IMR-90 (cell line): Measurements from ENCODE around the gene P2RY14. TPM values are rescaled to one million over a fixed set of nuclear protein-coding genes. Genes with fewer than 3 reads are reported as not detected.

ENCODE experiments used
- ATAC-seq: fragments of 200-7000 bp; cut with Tn5 transposase; 2 replicates; pipeline ENCODE4 v1.9.1; 2020; ENCODE audit warnings: low read depth, mild to moderate bottlenecking, moderate library complexity
- BruUV-seq: library from RNA; stranded (reverse); fragments of 400-500 nt; replicated peaks from 2 replicates; lab custom pipeline; 2021; lab: Mats Ljungman, UMichigan
- CTCF ChIA-PET: fragments of 300-600 bp; formaldehyde crosslinking; extraction: SDS; loops from one replicate; lab custom pipeline; 2021; ENCODE audit warnings: antibody characterized with exemption; lab: Yijun Ruan, JAX
- POLR2A ChIA-PET: fragments of 300-600 bp; sonication (Branson Sonifier 250); formaldehyde crosslinking; loops from one replicate; lab custom pipeline; 2022; ENCODE audit warnings: antibody characterized with exemption; ENCODE audit not compliant: unreplicated experiment; lab: Charles Lee
- DNase-seq: peaks from one replicate; pipeline ENCODE4 v3.0.0; 2013
- H2AFZ ChIP-seq: replicated peaks from 2 replicates; pipeline ENCODE3; 2013; ENCODE audit warnings: low read length, mild to moderate bottlenecking; ENCODE audit not compliant: poor library complexity
- H2AK5ac ChIP-seq: 2 replicates; pipeline ENCODE4 v1.6.1; 2013; ENCODE audit warnings: low read depth, low read length, inconsistent platforms
- H2AK9ac ChIP-seq: replicated peaks from 2 replicates; pipeline ENCODE3; 2013; ENCODE audit warnings: mild to moderate bottlenecking, low read depth, low read length, moderate library complexity; ENCODE audit not compliant: poor library complexity
- H2BK120ac ChIP-seq: 2 replicates; pipeline ENCODE4 v1.6.1; 2013; ENCODE audit warnings: low read depth, low read length, inconsistent platforms
- H2BK15ac ChIP-seq: 3 replicates; pipeline ENCODE4 v1.6.1; 2013; ENCODE audit warnings: low read depth, low read length, inconsistent platforms
- H2BK20ac ChIP-seq: 2 replicates; pipeline ENCODE4 v1.6.1; 2013; ENCODE audit warnings: low read depth, mild to moderate bottlenecking, inconsistent platforms, low read length, moderate library complexity
- H2BK5ac ChIP-seq: 2 replicates; pipeline ENCODE4 v1.6.1; 2013; ENCODE audit warnings: mild to moderate bottlenecking, low read depth, low read length, inconsistent platforms; ENCODE audit not compliant: poor library complexity, severe bottlenecking
- H3K14ac ChIP-seq: replicated peaks from 2 replicates; pipeline ENCODE4 v1.6.1; 2013; ENCODE audit warnings: low read depth, low read length, inconsistent platforms
- H3K18ac ChIP-seq: 2 replicates; pipeline ENCODE4 v1.6.1; 2013; ENCODE audit warnings: low read depth, low read length, control low read depth
- H3K23ac ChIP-seq: 2 replicates; pipeline ENCODE4 v1.6.1; 2013; ENCODE audit warnings: low read depth, low read length, inconsistent platforms
- H3K27ac ChIP-seq: 2 replicates; pipeline ENCODE4 v1.5.1; 2013; ENCODE audit warnings: mild to moderate bottlenecking, control low read depth, low read length; ENCODE audit not compliant: insufficient read depth
- H3K27me3 ChIP-seq: 2 replicates; pipeline ENCODE4 v1.6.1; 2013; ENCODE audit warnings: low read length; ENCODE audit not compliant: control insufficient read depth, insufficient read depth
- H3K36me3 ChIP-seq: 2 replicates; pipeline ENCODE4 v1.6.1; 2013; ENCODE audit warnings: low read length, mixed read lengths; ENCODE audit not compliant: control insufficient read depth, insufficient read depth
- H3K4ac ChIP-seq: 2 replicates; pipeline ENCODE4 v1.6.1; 2013; ENCODE audit warnings: low read depth, low read length, inconsistent platforms
- H3K4me1 ChIP-seq: 2 replicates; pipeline ENCODE4 v1.6.1; 2013; ENCODE audit warnings: low read length, mixed read lengths; ENCODE audit not compliant: control insufficient read depth, insufficient read depth
- H3K4me2 ChIP-seq: 2 replicates; pipeline ENCODE4 v1.6.1; 2013; ENCODE audit warnings: low read depth, mild to moderate bottlenecking, control low read depth, low read length, moderate library complexity
- H3K4me3 ChIP-seq: 2 replicates; pipeline ENCODE4 v1.5.1; 2013; ENCODE audit warnings: low read depth, mild to moderate bottlenecking, control low read depth, low read length, moderate library complexity; ENCODE audit not compliant: insufficient read depth
- H3K56ac ChIP-seq: 2 replicates; pipeline ENCODE4 v1.6.1; 2013; ENCODE audit warnings: low read length, inconsistent platforms; ENCODE audit not compliant: insufficient read depth; ENCODE audit errors: extremely low read depth
- H3K79me1 ChIP-seq, 2 experiments: 2 replicates each; pipeline ENCODE4 v1.6.1; 2013; ENCODE audit warnings: low read length in 2 of 2, inconsistent platforms in 1 of 2, low read depth in 1 of 2
- H3K9ac ChIP-seq: 2 replicates; pipeline ENCODE4 v1.6.1; 2013; ENCODE audit warnings: low read depth, low read length, control low read depth
- H3K9me1 ChIP-seq: 2 replicates; pipeline ENCODE4 v1.6.1; 2013; ENCODE audit warnings: low read length, inconsistent platforms; ENCODE audit not compliant: insufficient read depth
- H3K9me3 ChIP-seq: 2 replicates; pipeline ENCODE4 v1.6.1; 2013; ENCODE audit warnings: low read length; ENCODE audit not compliant: control insufficient read depth, insufficient read depth
- H4K20me1 ChIP-seq: 2 replicates; pipeline ENCODE4 v1.6.1; 2013; ENCODE audit warnings: low read length, inconsistent platforms; ENCODE audit not compliant: insufficient read depth
- H4K5ac ChIP-seq: 2 replicates; pipeline ENCODE4 v1.6.1; 2013; ENCODE audit warnings: mild to moderate bottlenecking, low read depth, low read length, control low read depth
- H4K8ac ChIP-seq, 2 experiments: 2 replicates each; pipeline ENCODE4 v1.6.1; 2013; ENCODE audit warnings: low read depth in 2 of 2, low read length in 2 of 2, control low read depth in 1 of 2, inconsistent platforms in 1 of 2
- H4K91ac ChIP-seq: 2 replicates; pipeline ENCODE4 v1.6.1; 2013; ENCODE audit warnings: low read depth, low read length, inconsistent platforms; ENCODE audit not compliant: insufficient read depth
- WGBS, 2 experiments: methylation state at CpG; one replicate each; pipeline versions ENCODE4 v1.1.5 to v1.1.7; 2013; ENCODE audit warnings: missing lambda C conversion rate in 2 of 2; ENCODE audit not compliant: insufficient read length in 1 of 2; ENCODE audit errors: extremely low coverage in 2 of 2; 5-methylcytosine and 5-hydroxymethylcytosine counted together
- dilution Hi-C: fragments of 300-500 bp; cut with HindIII; formaldehyde crosslinking; loops from one replicate; pipeline ENCODE4 v1.14.3; 2018; ENCODE audit warnings: low sequenced_read_pairs; ENCODE audit not compliant: unreplicated experiment
- in situ Hi-C: fragments of 300-500 bp; cut with MboI; formaldehyde crosslinking; loops from 3 replicates; pipeline ENCODE4 v1.14.3; 2019; ENCODE audit warnings: low sequenced_read_pairs, inconsistent platforms, mixed read lengths
- intact Hi-C: fragments of 100-400 bp; cut with micrococcal nuclease; formaldehyde crosslinking; loops from 2 replicates; pipeline ENCODE4 v1.10.0; 2022
- polyA plus RNA-seq, 3 experiments: library from polyadenylated mRNA; depleted of rRNA; stranded (reverse); fragments of >200 nt; gene quantifications; 2 replicates each; pipeline ENCODE4 v1.2.3, GENCODE V29; 2012; ENCODE audit warnings: low replicate concordance in 1 of 3
- total RNA-seq: library from RNA; depleted of rRNA; stranded (reverse); fragments of >200 nt; gene quantifications from 2 replicates; pipeline ENCODE4 v1.2.3, GENCODE V29; 2012
- TF ChIP-seq, protein P1 (sequence below): fragments of 150-350 bp; IDR thresholded peaks from 2 replicates; pipeline ENCODE4 v1.6.1; 2017; ENCODE audit warnings: mild to moderate bottlenecking, antibody characterized with exemption, low read length, low read depth

P2RY14 gene
- total and polyA plus RNA-seq, 2 of the 4 experiments (the other 2 are of a cell fraction), result not detected

- Histone ChIP-seq H3K4ac (peak overlapping the region; percentile 78), H3K79me1 (no peaks in the 10 kb centered on the region), H2AK9ac (no peak overlapping the region), H2BK120ac (peak overlapping the region; percentile 75), H3K23ac (peak overlapping the region; percentile 14; the same call in 1 of the 2 replicates), H4K91ac (peak overlapping the region; percentile 91), H3K18ac (peak overlapping the region; percentile 76; the same call in 1 of the 2 replicates), H2BK5ac (peak overlapping the region; percentile 59), H4K8ac (peak overlapping the region; percentile 55 to 67; a peak in 3 of 4 replicates), H2BK20ac (peak overlapping the region; percentile 63), H3K14ac (peak overlapping the region; percentile 48; the same call in 1 of the 2 replicates), H2AFZ (peak overlapping the region; percentile 45), H3K9ac (peak overlapping the region; percentile 39; the same call in 1 of the 2 replicates), H3K9me1 (peaks cover 7% of the 10 kb centered on the region; the same call in 1 of the 2 replicates), H2AK5ac (peak overlapping the region; percentile 84), H4K20me1 (no peaks in the 10 kb centered on the region), H3K4me1 (peaks cover 21% of the 10 kb centered on the region), H3K36me3 (no peaks in the 10 kb centered on the region), H4K5ac (peak overlapping the region; percentile 81), H3K4me3 (no peak overlapping the region), H3K27ac (peak overlapping the region; percentile 39), H3K9me3 (no peaks in the 10 kb centered on the region), H3K56ac (no peak overlapping the region), H2BK15ac (peak overlapping the region; percentile 43; the same call in 2 of the 3 replicates), H3K27me3 (no peaks in the 10 kb centered on the region), H3K4me2 (peak overlapping the region; percentile 74)
- no TSS peak for BruUV-seq
- intact Hi-C loops, result loop anchor here (1.0 to 5.0 kb wide), 5 partner anchors 56 to 690 kb away; no protein-coding TSS in a partner anchor
- ChIA-PET POLR2A (interaction anchor here (0.6 kb wide), 1 partner anchor 464 kb away, joined by 9 read pairs; the partner anchor contains the start of gene SIAH2), CTCF (interaction anchor here (0.6 to 3.5 kb wide), 9 partner anchors 8 to 610 kb away, joined by 3 to 32 read pairs (median 6); partner anchors contain the start of gene P2RY14)
- TF ChIP-seq, protein P1, sequence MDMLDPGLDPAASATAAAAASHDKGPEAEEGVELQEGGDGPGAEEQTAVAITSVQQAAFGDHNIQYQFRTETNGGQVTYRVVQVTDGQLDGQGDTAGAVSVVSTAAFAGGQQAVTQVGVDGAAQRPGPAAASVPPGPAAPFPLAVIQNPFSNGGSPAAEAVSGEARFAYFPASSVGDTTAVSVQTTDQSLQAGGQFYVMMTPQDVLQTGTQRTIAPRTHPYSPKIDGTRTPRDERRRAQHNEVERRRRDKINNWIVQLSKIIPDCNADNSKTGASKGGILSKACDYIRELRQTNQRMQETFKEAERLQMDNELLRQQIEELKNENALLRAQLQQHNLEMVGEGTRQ, result no peak
- in situ Hi-C loops, result loop anchor here (5.0 to 10.0 kb wide), 3 partner anchors 50 to 207 kb away; partner anchors contain the start of gene P2RY14
- ATAC-seq (no peak), DNase-seq (no peak)
- dilution Hi-C loops, result no loop called here
- WGBS, 2 experiments, result no CpG with 5 or more reads among the region's 6 CpGs
These were observed 51.0 kb downstream of the P2RY14 start for GRCh38 chr3:151227266-151227806.
